GM21447 (cell line): Measurements from ENCODE around the gene CRIM1.

Experiments
- ATAC-seq: cut with Tn5 transposase; IDR thresholded peaks from one replicate; pipeline ENCODE4 v1.9.1; 2021; ENCODE audit not compliant: unreplicated experiment

Gene CRIM1

DNA sequence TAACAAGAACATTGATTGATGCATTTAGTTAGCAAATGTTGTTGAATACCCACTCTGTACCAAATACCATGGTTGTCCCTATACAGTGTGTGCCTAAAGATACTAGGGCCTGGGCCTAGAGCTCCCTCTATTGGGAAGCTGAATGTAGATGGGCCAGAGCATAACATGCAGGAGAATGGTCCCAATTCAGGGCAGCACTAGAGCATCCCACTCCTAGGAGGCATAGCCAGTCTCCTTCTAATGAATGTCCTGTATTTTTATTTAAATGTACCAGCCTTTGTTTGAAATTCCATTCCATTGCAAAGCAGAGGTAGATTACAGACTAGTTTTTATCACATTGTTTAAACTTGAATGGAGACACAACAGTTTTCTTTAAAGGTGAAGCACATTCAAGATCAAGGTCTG, 151.8 kb downstream of the CRIM1 start:
- peak; percentile 91 for ATAC-seq

DNA sequence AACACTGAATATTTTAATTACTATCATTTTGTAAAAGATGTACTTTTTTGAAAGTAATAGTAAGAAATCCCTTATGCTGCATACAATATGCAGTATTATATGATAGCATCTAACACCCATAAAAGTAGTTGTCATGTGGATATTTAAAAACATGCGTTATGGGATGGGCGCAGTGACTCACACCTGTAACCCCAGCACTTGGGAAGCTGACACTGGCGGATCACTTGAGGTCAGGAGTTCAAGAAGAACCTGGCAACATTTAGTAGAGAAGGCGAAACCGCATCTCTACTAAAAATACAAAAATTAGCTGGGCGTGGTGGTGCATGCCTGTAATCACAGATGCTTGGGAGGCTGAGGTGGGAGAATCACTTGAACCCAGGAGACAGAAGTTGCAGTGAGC, 153.5 kb downstream of the CRIM1 start:
- ATAC-seq: no peak

DNA sequence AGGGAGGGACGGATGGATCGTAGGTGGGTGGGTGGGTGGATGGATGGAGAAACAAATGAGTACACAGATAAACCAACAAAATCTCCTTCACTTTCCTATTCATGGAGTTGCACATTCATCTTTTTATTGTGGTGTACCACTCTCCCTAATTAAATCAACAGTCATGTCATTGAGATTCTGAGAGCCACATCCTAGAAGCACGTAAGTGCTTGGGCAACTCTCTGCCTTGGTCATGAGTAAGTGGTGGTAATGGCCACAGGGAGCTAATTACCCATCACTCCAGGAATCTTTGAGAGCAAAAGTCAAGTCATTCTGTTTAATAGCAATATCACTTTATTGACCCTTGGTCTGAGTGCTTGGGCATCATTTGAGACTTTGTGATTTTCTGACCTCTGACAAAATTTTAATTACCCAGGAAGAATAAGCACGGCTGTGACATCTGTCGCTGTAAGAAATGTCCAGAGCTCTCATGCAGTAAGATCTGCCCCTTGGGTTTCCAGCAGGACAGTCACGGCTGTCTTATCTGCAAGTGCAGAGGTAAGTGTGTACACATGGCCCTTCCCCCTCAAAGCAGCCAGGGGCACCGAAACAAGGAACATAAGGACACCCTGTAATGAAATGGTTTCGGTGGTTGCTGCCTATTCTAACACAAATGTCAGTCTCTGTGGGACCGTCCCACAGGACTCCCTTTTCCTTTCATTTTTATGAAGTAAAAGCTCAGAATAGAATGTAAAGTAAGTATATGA, 156.5 kb downstream of the CRIM1 start:
- peak; percentile 50 for ATAC-seq

DNA sequence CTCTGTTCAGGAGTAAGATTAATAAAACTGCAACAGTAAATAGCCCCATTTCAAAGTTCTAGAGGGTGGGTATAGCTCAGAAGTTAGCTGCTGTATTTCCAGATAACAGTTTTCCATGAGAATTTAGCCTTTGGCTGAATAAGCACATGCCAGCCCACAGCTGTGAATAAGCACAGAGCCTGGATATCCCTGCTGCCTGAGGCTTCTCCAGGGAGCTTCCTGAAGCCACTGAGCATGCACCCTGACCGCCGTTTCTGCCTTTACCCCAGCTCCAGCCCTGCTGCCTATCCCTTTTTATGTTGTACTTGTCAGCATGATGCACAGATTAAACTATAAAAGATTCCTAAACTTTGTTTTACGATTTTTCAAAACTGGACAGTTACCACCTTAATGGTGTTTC, 157.1 kb downstream of the CRIM1 start:
- no peak for ATAC-seq

DNA sequence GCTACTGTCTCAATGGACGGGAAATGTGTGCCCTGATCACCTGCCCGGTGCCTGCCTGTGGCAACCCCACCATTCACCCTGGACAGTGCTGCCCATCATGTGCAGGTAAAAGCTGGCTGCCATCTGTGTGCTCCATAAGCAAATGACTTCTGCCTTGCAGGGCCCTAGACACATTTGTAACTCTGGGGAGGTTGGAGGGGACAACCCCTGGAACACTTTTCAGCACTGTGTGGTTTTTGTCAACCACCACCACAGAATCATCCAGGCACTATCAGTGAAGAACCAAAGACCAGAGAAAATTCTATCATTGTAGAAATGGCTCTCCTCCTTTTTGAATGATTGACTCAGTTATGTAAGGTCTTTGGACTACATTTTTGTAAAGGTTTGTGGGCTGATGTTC, 158.1 kb downstream of the CRIM1 start:
- ATAC-seq: no peak

- no peak for ATAC-seq
Observed at GRCh38 chr2:36515538-36515937, 160.0 kb downstream of the CRIM1 start.

DNA sequence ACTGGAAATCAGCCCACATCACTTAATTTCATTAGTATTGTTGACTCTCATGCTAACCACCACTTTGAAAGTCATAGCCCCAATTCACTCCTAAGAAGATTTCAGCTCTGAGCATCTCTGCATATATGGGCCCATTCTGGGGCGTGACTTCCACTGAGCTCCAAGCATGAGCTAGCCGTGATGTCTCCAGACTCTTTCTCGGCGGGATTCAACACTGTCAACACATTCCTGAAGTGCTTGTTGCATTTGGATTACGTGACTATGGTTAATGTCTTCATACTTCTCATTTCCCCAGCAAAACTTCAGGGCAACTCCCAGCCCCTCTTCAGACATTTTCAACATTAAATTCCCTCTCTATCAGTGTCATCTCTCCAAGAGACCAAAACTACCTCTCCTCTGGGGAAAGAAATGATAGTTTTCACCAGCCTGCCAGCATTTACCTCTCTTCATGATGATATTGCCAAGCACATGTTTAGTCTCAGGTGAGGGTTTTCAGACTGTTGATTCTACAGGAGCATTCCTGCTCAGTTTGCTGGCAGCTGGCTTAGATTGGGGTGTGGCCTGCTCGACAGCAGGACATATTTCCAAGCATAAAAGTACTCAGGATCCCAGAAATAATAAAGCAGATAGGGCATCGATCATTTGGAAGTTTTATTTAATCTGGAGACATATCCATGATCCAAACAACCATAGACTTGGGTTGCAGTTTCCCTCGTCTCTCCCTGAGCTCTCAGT, 160.7 kb downstream of the CRIM1 start:
- ATAC-seq: no peak

GRCh38 chr2:36520431-36520830, 164.9 kb downstream of the CRIM1 start:
- no peak for ATAC-seq

DNA sequence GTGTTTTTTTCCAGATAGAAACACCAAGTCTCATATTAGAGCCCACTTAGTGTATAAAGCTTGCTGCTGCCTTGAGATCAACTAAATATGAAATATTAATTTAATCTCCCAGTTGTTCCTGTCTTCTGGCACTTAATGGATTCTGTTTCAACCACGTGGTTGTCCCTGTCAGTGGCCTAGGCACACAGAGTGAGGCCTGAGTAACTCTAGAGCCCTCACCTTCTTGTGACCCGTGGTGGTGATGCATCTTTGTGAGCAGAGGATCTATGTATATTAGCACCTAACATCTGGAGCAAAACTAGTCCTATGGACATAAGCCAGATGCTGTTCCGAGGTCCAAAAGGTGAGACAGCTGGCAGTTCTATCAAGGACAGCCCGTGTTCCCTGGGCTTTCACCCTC, 167.6 kb downstream of the CRIM1 start:
- ATAC-seq: no peak

- ATAC-seq: no peak
Observed at GRCh38 chr2:36525245-36525644, 169.7 kb downstream of the CRIM1 start.

DNA sequence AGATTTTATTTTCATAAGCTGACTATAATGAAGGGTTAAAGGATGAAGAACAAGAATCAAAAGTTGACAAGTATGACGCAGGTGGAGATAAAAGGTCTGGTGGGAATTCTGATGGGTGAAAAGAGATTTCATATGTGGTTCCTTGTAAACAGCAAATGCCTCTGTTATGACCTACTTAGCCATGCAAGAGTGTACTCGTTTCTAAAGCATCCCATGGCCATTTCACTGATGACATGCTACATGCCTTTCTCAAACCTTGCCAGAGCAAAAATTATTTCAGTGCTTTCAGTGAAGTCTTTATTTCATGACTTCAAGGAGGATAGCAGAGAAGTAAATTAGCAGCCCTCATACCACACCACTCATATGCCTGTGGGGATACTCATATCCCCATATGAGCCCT, 170.6 kb downstream of the CRIM1 start:
- ATAC-seq: no peak

DNA sequence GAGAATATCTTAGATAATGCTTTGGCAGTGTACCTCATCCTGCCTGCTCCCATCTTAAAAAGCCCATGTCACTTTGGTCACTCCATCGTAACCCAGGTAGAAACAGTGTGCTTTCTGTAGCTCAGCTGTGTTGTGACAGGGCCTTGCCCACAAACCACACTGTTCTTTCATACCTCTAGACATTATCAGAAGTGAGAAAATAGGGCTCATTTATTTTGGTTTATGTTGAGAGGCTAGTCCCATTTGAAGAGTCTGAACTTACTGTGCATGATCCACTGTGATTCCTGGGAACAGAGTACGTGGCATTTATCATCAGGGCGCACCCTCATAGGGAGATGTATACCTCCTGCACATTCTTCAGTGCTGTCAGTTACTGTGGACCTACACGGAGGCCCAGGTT, 172.7 kb downstream of the CRIM1 start:
- peak; percentile 52 for ATAC-seq

DNA sequence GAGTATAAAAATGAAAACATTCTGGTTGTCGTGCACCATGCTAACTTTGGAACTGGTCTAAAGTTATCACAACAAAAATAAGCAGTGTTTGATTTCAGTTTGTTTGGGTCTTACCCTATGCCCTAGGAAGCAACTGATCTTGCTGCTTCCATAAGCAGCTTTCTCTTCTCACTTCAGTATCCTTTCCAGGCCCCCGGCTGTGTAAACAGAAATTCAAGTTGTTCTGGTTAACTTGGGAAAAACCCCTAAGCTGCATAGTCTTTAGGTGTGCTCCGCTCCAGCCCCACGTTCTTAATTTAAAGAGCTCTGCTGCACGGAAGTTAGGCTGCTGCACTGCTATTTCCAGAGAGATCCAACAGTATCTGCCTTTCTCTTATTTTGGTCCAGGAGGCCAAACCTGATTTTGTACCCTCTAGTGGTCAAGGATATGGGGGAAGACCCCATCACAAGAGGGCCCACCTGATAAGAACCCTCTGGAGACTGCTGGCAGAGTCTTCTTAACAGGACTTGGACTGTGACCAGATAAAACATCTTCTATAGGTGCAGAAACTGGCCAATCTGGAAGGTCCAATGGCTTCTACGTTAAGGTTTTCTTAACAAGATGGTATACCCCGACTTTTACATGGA, 173.3 kb downstream of the CRIM1 start:
- ATAC-seq: no peak

GRCh38 chr2:36530178-36530982, 174.8 kb downstream of the CRIM1 start:
- ATAC-seq: peak; percentile 79

GRCh38 chr2:36530983-36531354, 175.4 kb downstream of the CRIM1 start:
- no peak for ATAC-seq

DNA sequence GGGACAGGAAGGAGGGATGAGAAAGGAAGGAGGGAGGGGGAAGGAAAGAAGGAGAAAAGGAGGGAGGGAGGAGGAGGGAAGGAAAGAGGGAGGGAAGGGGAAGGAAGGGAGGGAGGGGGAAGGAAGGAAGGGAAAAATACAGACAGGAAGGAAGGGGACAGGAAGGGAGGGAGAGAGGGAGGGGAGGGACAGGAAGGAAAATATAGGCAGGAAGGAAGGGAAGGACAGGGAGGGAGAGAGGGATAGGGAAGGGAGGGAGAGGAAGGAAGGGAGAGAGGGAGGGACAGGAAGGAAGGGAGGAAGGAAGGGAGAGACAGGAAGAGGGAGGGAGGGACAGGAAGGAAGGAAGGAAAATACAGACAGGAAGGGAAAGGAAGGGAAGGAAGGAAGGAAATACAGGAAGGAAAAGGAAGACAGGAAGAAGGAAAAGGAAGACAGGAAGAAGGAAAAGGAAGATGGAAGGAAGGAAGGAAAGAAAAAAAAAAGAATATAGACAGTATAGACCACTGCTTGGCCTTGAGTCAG, 178.8 kb downstream of the CRIM1 start:
- no peak for ATAC-seq

DNA sequence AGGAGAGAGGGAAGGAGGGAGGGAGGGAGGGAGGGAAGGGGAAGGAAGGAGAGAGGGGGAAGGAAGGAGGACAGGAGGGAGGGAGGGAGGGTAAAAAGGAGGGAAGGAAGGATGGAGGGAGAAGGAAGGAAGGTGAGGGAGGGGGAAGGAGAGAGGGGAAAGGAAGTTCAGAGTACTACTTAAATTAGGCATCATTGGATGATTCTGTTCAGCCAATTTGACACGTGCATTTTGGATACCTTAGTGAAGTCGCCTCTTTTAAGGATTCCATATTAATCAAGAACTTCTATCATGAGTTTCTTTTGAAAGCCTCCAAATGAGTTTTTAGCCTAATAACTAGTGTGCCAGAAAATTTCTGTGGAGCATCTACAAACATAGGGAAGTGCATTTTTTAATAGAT, 179.5 kb downstream of the CRIM1 start:
- ATAC-seq: no peak

DNA sequence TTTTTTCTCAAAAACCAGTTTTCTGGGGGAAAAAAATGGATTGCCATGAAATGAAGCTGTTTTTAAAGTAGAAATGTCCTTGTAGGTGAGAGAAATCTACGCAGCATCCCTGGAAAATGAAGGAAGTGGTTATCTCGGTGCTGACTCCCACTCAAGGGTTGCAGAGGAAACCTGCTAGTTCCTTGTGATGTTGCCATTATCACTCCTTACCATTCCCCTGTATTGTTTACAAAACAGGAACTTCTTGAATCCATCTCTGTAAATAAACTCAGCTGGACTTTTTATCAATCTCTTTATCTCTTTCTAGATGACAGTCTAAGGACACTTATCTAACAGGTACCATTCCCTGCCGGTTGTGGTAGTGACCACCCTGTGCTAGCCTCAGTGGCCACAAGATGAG, 181.2 kb downstream of the CRIM1 start:
- ATAC-seq: no peak

GRCh38 chr2:36538335-36538734, 182.8 kb downstream of the CRIM1 start:
- ATAC-seq: no peak

DNA sequence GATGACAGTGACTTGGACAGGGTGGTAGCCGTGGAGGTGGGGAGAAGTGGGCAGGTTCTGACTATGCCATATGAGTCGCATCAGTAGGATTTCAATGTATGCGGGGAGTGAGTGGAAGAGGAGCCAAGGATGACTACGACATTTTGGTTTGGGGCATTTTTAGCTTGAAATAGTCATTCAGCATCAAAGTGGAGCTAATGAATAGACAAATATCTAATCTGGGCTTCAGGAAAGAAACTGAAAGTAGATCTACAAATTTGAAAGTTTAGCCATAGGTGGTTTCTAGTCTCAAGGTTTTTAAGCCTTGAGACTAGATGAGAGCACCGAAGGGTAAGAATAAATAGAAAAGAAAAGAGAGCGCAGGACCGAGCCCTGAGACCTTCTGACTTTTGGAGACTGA, 184.1 kb downstream of the CRIM1 start:
- ATAC-seq: peak; percentile 75
